PC-9 (cell line): ENCODE data around the gene PITPNM3. TPM values are rescaled to one million over a fixed set of nuclear protein-coding genes. Genes with fewer than 3 reads are reported as not detected.

Source experiments
- BruUV-seq: library from RNA; stranded (reverse); fragments of 400-500 nt; replicated peaks from 2 replicates; lab custom pipeline; 2021; lab: Mats Ljungman, UMichigan
- CTCF ChIA-PET: fragments of 300-600 bp; sonication (Branson Sonifier 250); formaldehyde crosslinking; loops from one replicate; lab custom pipeline; 2022; ENCODE audit warnings: antibody characterized with exemption; lab: Charles Lee
- POLR2A ChIA-PET: fragments of 300-600 bp; sonication (Branson Sonifier 250); formaldehyde crosslinking; loops from one replicate; lab custom pipeline; 2022; ENCODE audit warnings: antibody characterized with exemption; ENCODE audit not compliant: unreplicated experiment; lab: Charles Lee
- DNase-seq, 2 experiments: peaks; one replicate each; pipeline versions ENCODE4 v3.0.0 to v3.0.0-alpha.2; 2015 to 2022; ENCODE audit warnings: mixed read lengths in 1 of 2
- H2AFZ ChIP-seq: fragments of 200-600 bp; sonication (generic); 2 replicates; pipeline ENCODE4 v1.8.1; 2017; ENCODE audit warnings: antibody characterized with exemption
- H3F3A ChIP-seq: fragments of 200-600 bp; sonication (generic); 2 replicates; pipeline ENCODE4 v1.8.1; 2017; ENCODE audit warnings: antibody characterized with exemption, mild to moderate bottlenecking, low read depth; ENCODE audit not compliant: insufficient read depth
- H3K27ac ChIP-seq: fragments of 200-600 bp; sonication (generic); 2 replicates; pipeline ENCODE4 v1.6.1; 2016; ENCODE audit warnings: mixed run types
- H3K27me3 ChIP-seq: fragments of 200-600 bp; sonication (generic); 2 replicates; pipeline ENCODE4 v1.6.1; 2016; ENCODE audit warnings: low read depth, mixed run types; ENCODE audit not compliant: insufficient read depth
- H3K36me3 ChIP-seq: fragments of 200-600 bp; sonication (generic); 2 replicates; pipeline ENCODE4 v1.6.1; 2016; ENCODE audit warnings: low read depth, mixed run types
- H3K4me1 ChIP-seq: fragments of 200-600 bp; sonication (generic); replicated peaks from 2 replicates; pipeline ENCODE4 v1.6.1; 2016; ENCODE audit warnings: mixed run types; ENCODE audit not compliant: insufficient read depth
- H3K4me2 ChIP-seq: fragments of 200-600 bp; sonication (generic); 2 replicates; pipeline ENCODE4 v1.6.1; 2017; ENCODE audit warnings: mixed run types
- H3K4me3 ChIP-seq: fragments of 200-600 bp; sonication (generic); 2 replicates; pipeline ENCODE4 v1.6.1; 2016; ENCODE audit warnings: mixed run types
- H3K79me2 ChIP-seq: fragments of 200-600 bp; sonication (generic); 2 replicates; pipeline ENCODE4 v1.6.1; 2017; ENCODE audit warnings: low read depth, mixed run types
- H3K9me2 ChIP-seq: fragments of 200-600 bp; sonication (generic); 2 replicates; pipeline ENCODE4 v1.8.1; 2017; ENCODE audit warnings: mild to moderate bottlenecking; ENCODE audit not compliant: insufficient read depth
- H3K9me3 ChIP-seq: fragments of 200-600 bp; sonication (generic); 2 replicates; pipeline ENCODE4 v1.8.1; 2016; ENCODE audit warnings: low read depth; ENCODE audit not compliant: insufficient read depth
- H4K20me1 ChIP-seq: fragments of 200-600 bp; sonication (generic); 2 replicates; pipeline ENCODE4 v1.8.1; 2017; ENCODE audit not compliant: insufficient read depth
- EZH2 ChIP-seq: fragments of 200-600 bp; sonication (generic); IDR thresholded peaks from 2 replicates; pipeline ENCODE4 v1.8.0; 2017; ENCODE audit warnings: antibody characterized with exemption, low read depth
- intact Hi-C: fragments of 100-400 bp; cut with micrococcal nuclease; formaldehyde crosslinking; loops from one replicate; pipeline ENCODE4 v1.10.0; 2022; ENCODE audit not compliant: unreplicated experiment
- total RNA-seq: library from RNA; stranded (reverse); gene quantifications from 2 replicates; pipeline ENCODE4 v1.2.3, GENCODE V29; 2021
- TF ChIP-seq, protein P1 (sequence below): fragments of 200-600 bp; sonication (generic); conservative IDR thresholded peaks from 2 replicates; pipeline ENCODE4 v1.6.1; 2017; ENCODE audit warnings: mixed run types, antibody characterized with exemption, mild to moderate bottlenecking, moderate library complexity

PITPNM3 gene
- total RNA-seq, 1 experiment from 2014 or later = 16.9 TPM

DNA sequence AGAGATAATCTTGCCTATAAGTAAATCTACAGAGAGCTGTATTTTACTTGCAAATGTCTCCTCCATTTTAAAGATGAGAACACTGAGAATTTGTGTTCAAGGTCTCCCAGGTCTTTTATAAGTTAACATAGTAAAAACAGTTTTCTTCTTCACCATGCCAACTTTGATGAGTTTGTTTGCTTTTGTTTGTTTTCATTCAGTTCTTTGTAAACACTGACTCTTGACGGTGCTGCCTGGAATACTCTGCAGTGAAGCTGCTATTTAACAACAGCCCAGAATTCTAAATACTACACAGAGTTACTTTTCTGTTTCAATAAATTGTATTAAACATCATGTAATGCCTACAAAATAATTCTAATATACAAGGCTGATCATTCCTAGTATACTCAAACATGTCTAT, 41.4 kb upstream of the PITPNM3 start:
- Histone ChIP-seq H3K4me3 (no peak overlapping the region), H3K9me3 (no peaks in the 10 kb centered on the region), H4K20me1 (peaks cover 6% of the 10 kb centered on the region; the same call in 1 of the 2 replicates), H3K36me3 (peaks cover 70% of the 10 kb centered on the region), H3K4me2 (no peak overlapping the region), H3K27ac (no peak overlapping the region), H3K9me2 (no peaks in the 10 kb centered on the region), H3K27me3 (no peaks in the 10 kb centered on the region), H2AFZ (no peak overlapping the region), H3F3A (peaks cover 13% of the 10 kb centered on the region; the same call in 1 of the 2 replicates), H3K79me2 (peaks cover 7% of the 10 kb centered on the region; the same call in 1 of the 2 replicates), H3K4me1 (no peaks in the 10 kb centered on the region)
- no peak for DNase-seq
- intact Hi-C loops = loop anchor here (2.0 kb wide), 1 partner anchor 15 kb away; no protein-coding TSS in a partner anchor
- ChIA-PET CTCF (interaction anchor here (0.5 kb wide), 1 partner anchor 360 kb away, joined by 4 read pairs; no protein-coding TSS in a partner anchor), POLR2A (no interaction called here)
- TF ChIP-seq EZH2 = no peak
- TF ChIP-seq, protein P1, sequence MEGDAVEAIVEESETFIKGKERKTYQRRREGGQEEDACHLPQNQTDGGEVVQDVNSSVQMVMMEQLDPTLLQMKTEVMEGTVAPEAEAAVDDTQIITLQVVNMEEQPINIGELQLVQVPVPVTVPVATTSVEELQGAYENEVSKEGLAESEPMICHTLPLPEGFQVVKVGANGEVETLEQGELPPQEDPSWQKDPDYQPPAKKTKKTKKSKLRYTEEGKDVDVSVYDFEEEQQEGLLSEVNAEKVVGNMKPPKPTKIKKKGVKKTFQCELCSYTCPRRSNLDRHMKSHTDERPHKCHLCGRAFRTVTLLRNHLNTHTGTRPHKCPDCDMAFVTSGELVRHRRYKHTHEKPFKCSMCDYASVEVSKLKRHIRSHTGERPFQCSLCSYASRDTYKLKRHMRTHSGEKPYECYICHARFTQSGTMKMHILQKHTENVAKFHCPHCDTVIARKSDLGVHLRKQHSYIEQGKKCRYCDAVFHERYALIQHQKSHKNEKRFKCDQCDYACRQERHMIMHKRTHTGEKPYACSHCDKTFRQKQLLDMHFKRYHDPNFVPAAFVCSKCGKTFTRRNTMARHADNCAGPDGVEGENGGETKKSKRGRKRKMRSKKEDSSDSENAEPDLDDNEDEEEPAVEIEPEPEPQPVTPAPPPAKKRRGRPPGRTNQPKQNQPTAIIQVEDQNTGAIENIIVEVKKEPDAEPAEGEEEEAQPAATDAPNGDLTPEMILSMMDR = no peak
- BruUV-seq = no TSS peak

DNA sequence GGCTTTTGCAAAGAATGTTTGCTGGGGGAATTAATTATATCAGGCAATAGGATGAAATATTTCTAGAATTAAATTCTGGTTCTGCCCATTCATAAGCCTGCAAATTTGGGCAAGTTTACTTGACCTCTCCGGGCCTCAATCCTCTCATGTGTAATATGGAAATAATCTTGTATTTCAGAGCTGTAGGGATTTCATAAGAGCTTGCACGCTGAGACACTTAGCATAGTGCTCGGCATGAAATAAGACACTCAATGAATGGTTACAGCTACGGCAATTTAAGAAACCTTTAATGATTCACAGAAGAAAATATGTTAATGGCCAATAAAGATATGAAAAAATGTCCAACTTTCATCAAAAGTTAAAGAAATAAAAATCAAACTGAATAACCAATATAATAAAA, 40.6 kb upstream of the PITPNM3 start:
- H3K36me3 ChIP-seq = peaks cover 68% of the 10 kb centered on the region
- no peak overlapping the region for H3K27ac ChIP-seq
- no TSS peak for BruUV-seq
- H3K27me3 ChIP-seq = no peaks in the 10 kb centered on the region
- TF ChIP-seq EZH2 = no peak
- CTCF ChIA-PET = no interaction called here
- intact Hi-C loops = no loop called here
- no peaks in the 10 kb centered on the region for H3K9me3 ChIP-seq
- peaks cover 13% of the 10 kb centered on the region; the same call in 1 of the 2 replicates for H3F3A ChIP-seq
- H3K9me2 ChIP-seq = no peaks in the 10 kb centered on the region
- DNase-seq = no peak
- no peak overlapping the region for H3K4me3 ChIP-seq
- no peaks in the 10 kb centered on the region for H3K4me1 ChIP-seq
- H4K20me1 ChIP-seq = peaks cover 2% of the 10 kb centered on the region; the same call in 1 of the 2 replicates
- POLR2A ChIA-PET = no interaction called here
- no peak overlapping the region for H2AFZ ChIP-seq
- no peak overlapping the region for H3K4me2 ChIP-seq
- H3K79me2 ChIP-seq = peaks cover 5% of the 10 kb centered on the region; the same call in 1 of the 2 replicates

DNA sequence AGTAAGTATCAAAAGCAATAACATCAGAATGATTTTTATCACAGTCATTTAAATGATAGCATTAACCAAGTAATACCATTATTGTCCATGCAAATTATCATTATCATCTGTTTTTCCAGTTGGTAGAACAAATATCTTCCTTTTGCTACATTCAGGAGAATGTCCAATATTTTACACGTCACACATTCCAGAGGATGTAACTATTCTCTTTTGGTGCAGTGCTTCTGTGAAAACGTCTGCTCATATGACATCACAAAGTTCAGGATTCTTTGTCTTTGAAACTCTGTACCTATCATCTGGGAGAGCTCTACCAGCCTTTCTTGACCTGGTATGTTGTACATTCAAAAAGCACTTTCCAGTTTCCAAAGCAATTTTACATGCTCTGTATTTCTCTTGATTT, 40.2 kb upstream of the PITPNM3 start:
- BruUV-seq = no TSS peak
- Histone ChIP-seq H3K4me1 (no peaks in the 10 kb centered on the region), H3K4me2 (no peak overlapping the region), H3K27ac (no peak overlapping the region), H3K36me3 (peaks cover 64% of the 10 kb centered on the region), H3K4me3 (no peak overlapping the region), H4K20me1 (no peaks in the 10 kb centered on the region; the same call in 1 of the 2 replicates), H2AFZ (no peak overlapping the region), H3K9me3 (no peaks in the 10 kb centered on the region), H3K9me2 (no peaks in the 10 kb centered on the region), H3F3A (peaks cover 13% of the 10 kb centered on the region; the same call in 1 of the 2 replicates), H3K27me3 (no peaks in the 10 kb centered on the region), H3K79me2 (peaks cover under 1% of the 10 kb centered on the region; the same call in 1 of the 2 replicates)
- POLR2A ChIA-PET = no interaction called here
- intact Hi-C loops = no loop called here
- no peak for DNase-seq
- CTCF ChIA-PET = no interaction called here
- TF ChIP-seq, protein P1 = no peak
- TF ChIP-seq EZH2 = no peak
